ENCODE measurements around the gene C3orf18. TPM values are rescaled to one million over a fixed set of nuclear protein-coding genes. Genes with fewer than 3 reads are reported as not detected.

Gene C3orf18
- total RNA-seq, 2 experiments from 2014 or later, result 58.5 to 61.6 TPM

Other genes with a start within 250 kb of the C3orf18 start
- 1 to 10 TPM; 6.5 to 6.8 TPM for gene HYAL2, start 245.0 kb downstream of the C3orf18 start, total RNA-seq
- gene TUSC2, start 239.5 kb downstream of the C3orf18 start, total RNA-seq, result 10 to 100 TPM; 18.5 to 20.8 TPM
- 100 to 1,000 TPM; 172 to 174 TPM for gene RASSF1, start 226.9 kb downstream of the C3orf18 start, total RNA-seq
- gene ZMYND10, start 222.0 kb downstream of the C3orf18 start, total RNA-seq, result 1 to 10 TPM; 5.0 to 5.1 TPM
- gene NPRL2, start 217.0 kb downstream of the C3orf18 start, total RNA-seq, result 10 to 100 TPM; 59.8 to 60.3 TPM
- gene CYB561D2, start 216.9 kb downstream of the C3orf18 start, total RNA-seq, result 10 to 100 TPM; 42.5 to 43.6 TPM
- gene TMEM115, start 208.2 kb downstream of the C3orf18 start, total RNA-seq, result 10 to 100 TPM; 18.0 to 18.9 TPM
- gene CACNA2D2, start 64.1 kb downstream of the C3orf18 start, total RNA-seq, result under 1 TPM; 0.78 to 0.95 TPM
- 10 to 100 TPM; 83.3 to 86.0 TPM for gene HEMK1, start 1.8 kb upstream of the C3orf18 start, total RNA-seq
- 100 to 1,000 TPM; 380 to 394 TPM for gene CISH, start 44.0 kb upstream of the C3orf18 start, total RNA-seq
- 100 to 1,000 TPM; 224 to 225 TPM for gene MAPKAPK3, start 49.4 kb upstream of the C3orf18 start, total RNA-seq
- 1 to 10 TPM; 3.2 to 3.4 TPM for gene DOCK3, start 107.2 kb upstream of the C3orf18 start, total RNA-seq